ENCODE data around the gene SHD. TPM values are rescaled to one million over a fixed set of nuclear protein-coding genes. Genes with fewer than 3 reads are reported as not detected.

Gene SHD
- total and polyA plus RNA-seq, 12 donors = 0.03 to 0.37 (median 0.24) TPM; not detected in 8

- peaks cover 4 to 100% (median 70%) of the 10 kb centered on the region in 9 donors for H3K36me3 ChIP-seq
- H3K27me3 ChIP-seq = no peaks in the 10 kb centered on the region
- no peak for TF ChIP-seq CTCF (IDR thresholded peaks at IDR 0.05)
- no peak for DNase-seq
- no peak overlapping the region for H3K4me3 ChIP-seq
- intact Hi-C loops (cut with DNase I) = no loop called here
- H3K27ac ChIP-seq = no peak overlapping the region
- H3K4me1 ChIP-seq = no peaks in the 10 kb centered on the region
- H3K9me3 ChIP-seq = peaks cover 0 to 27% (median 6%) of the 10 kb centered on the region in 11 donors
- WGBS, 2 donors = 87 to 96% methylated on average over 6 of the region's 6 CpGs
- no peak for ATAC-seq
Observed at GRCh38 chr19:4257025-4257424, 22.0 kb upstream of the SHD start.

- ATAC-seq = peak in 1 of 8 donors; percentile 38
- intact Hi-C loops (cut with DNase I) = no loop called here
- DNase-seq = no peak
- WGBS, 2 donors = 96 to 97% methylated on average over 26 to 28 of the region's 28 CpGs
- no peaks in the 10 kb centered on the region for H3K27me3 ChIP-seq
- H3K4me3 ChIP-seq = no peak overlapping the region
- H3K4me1 ChIP-seq = no peaks in the 10 kb centered on the region
- no peak for TF ChIP-seq CTCF (IDR thresholded peaks at IDR 0.05)
- H3K9me3 ChIP-seq = peaks cover 0 to 26% (median 6%) of the 10 kb centered on the region in 11 donors
- peaks cover 4 to 100% (median 67%) of the 10 kb centered on the region in 9 donors for H3K36me3 ChIP-seq
- no peak overlapping the region for H3K27ac ChIP-seq
Observed at GRCh38 chr19:4258181-4258580, 20.9 kb upstream of the SHD start.

GRCh38 chr19:4260613-4261191 lies 18.4 kb upstream of the SHD start:
- Histone ChIP-seq H3K4me1 (no peaks in the 10 kb centered on the region), H3K27ac (no peak overlapping the region), H3K27me3 (no peaks in the 10 kb centered on the region), H3K36me3 (peaks cover 4 to 98% (median 51%) of the 10 kb centered on the region in 9 donors), H3K4me3 (no peak overlapping the region), H3K9me3 (peaks cover 0 to 12% (median 6%) of the 10 kb centered on the region in 11 donors)
- TF ChIP-seq CTCF (IDR thresholded peaks at IDR 0.05) = no peak
- 93 to 95% methylated on average over 11 of the region's 11 CpGs for WGBS, 2 donors
- intact Hi-C loops (cut with DNase I) = loop anchor here in 3 of 10 donors (5.0 to 10.0 kb wide), 2 partner anchors 92 to 264 kb away; no protein-coding TSS in a partner anchor
- peak in 1 of 8 donors; percentile 20 for ATAC-seq
- no peak for DNase-seq

GRCh38 chr19:4264812-4265211 lies 14.3 kb upstream of the SHD start:
- H3K9me3 ChIP-seq = no peaks in the 10 kb centered on the region
- TF ChIP-seq CTCF (IDR thresholded peaks at IDR 0.05) = no peak
- no peak overlapping the region for H3K4me3 ChIP-seq
- no peaks in the 10 kb centered on the region for H3K27me3 ChIP-seq
- no peak for ATAC-seq
- 79 to 88% methylated on average over 4 of the region's 4 CpGs for WGBS, 2 donors
- H3K27ac ChIP-seq = no peak overlapping the region
- no peaks in the 10 kb centered on the region for H3K4me1 ChIP-seq
- intact Hi-C loops (cut with DNase I) = loop anchor here in 8 of 10 donors (5.0 to 10.0 kb wide), 4 partner anchors 87 to 260 kb away; partner anchors contain the start of genes CHAF1A (in 1 of the 8) and SH3GL1 (in 1 of the 8)
- no peak for DNase-seq
- peaks cover 0 to 97% (median 53%) of the 10 kb centered on the region in 9 donors for H3K36me3 ChIP-seq
